Lung (tissue), 12 donors: ENCODE measurements around the gene CTCFL. TPM values are rescaled to one million over a fixed set of nuclear protein-coding genes. Genes with fewer than 3 reads are reported as not detected.
A peak's percentile ranks its signal among the peaks of the same experiment; 100 is the strongest.

Experiments used
- ATAC-seq: fragments of 200-7000 bp; cut with Tn5 transposase; one replicate; pipeline ENCODE4 v1.9.1; 2020; ENCODE audit warnings: moderate number of reproducible peaks; ENCODE audit not compliant: insufficient read depth, low FRiP score
- DNase-seq, 3 donors: peaks; one replicate each; pipeline ENCODE4 v3.0.0-alpha.2; 2013 to 2017
- H3K27ac ChIP-seq, 2 donors: one replicate each; pipeline ENCODE4 v1.5.1; 2013; ENCODE audit warnings: mild to moderate bottlenecking in 2 of 2, moderate library complexity in 2 of 2, control low read depth in 1 of 2, inconsistent platforms in 1 of 2, low read depth in 1 of 2, low read length in 1 of 2
- H3K27me3 ChIP-seq, 3 donors: one replicate each; pipeline ENCODE4 v1.5.1; 2013; ENCODE audit warnings: low read length in 2 of 3; ENCODE audit not compliant: control insufficient read depth in 3 of 3, insufficient read depth in 3 of 3
- H3K36me3 ChIP-seq, 4 donors: one replicate each; pipeline ENCODE4 v1.5.1; 2013; ENCODE audit warnings: low read length in 4 of 4, mild to moderate bottlenecking in 1 of 4, moderate library complexity in 1 of 4; ENCODE audit not compliant: control insufficient read depth in 4 of 4, insufficient read depth in 4 of 4
- H3K4me1 ChIP-seq, 5 donors: one replicate each; pipeline ENCODE4 v1.5.1; 2013; ENCODE audit warnings: low read length in 5 of 5, mild to moderate bottlenecking in 2 of 5, moderate library complexity in 1 of 5; ENCODE audit not compliant: control insufficient read depth in 5 of 5, insufficient read depth in 5 of 5
- H3K4me3 ChIP-seq: one replicate; pipeline ENCODE4 v1.5.1; 2013; ENCODE audit warnings: mild to moderate bottlenecking, control low read depth, moderate library complexity
- H3K9ac ChIP-seq, 2 donors: one replicate each; pipeline ENCODE4 v1.5.1; 2013; ENCODE audit warnings: low read length in 2 of 2, control low read depth in 1 of 2; ENCODE audit not compliant: insufficient read depth in 1 of 2
- H3K9me3 ChIP-seq, 4 donors: one replicate each; pipeline ENCODE4 v1.5.1; 2013; ENCODE audit warnings: low read length in 3 of 4, mild to moderate bottlenecking in 1 of 4, moderate library complexity in 1 of 4; ENCODE audit not compliant: control insufficient read depth in 4 of 4, insufficient read depth in 3 of 4
- WGBS, 2 donors: extraction: QIAGEN DNeasy Blood & Tissue Kit; methylation state at CpG; one replicate each; pipeline ENCODE4 v1.1.7; 2013; 5-methylcytosine and 5-hydroxymethylcytosine counted together
- polyA plus RNA-seq, 2 donors: library from polyadenylated mRNA; stranded (reverse); fragments of 200-250 nt; gene quantifications; one replicate each; pipeline ENCODE4 v1.2.1, GENCODE V29; 2013
- total RNA-seq, 2 donors: library from RNA; depleted of rRNA in 1 of 2; stranded (reverse); fragments of >200 nt in 1 of 2; gene quantifications; one replicate each; pipeline ENCODE4 v1.2.1, GENCODE V29; 2014 to 2021
- TF ChIP-seq, protein P1 (sequence below): IDR thresholded peaks from 2 replicates; pipeline ENCODE4 v1.5.1; 2012; ENCODE audit warnings: mild to moderate bottlenecking; ENCODE audit errors: control extremely low read depth, extremely low read depth
- donor health status: control.
- donor health status: control.
- donor health status: Bipolar disorder and iron deficiency.
- donor health status: healthy.
- donor health status: DM: yes; HTN: yes; CAD: no.

Gene CTCFL
- total and polyA plus RNA-seq, 4 donors: 0.02 TPM; not detected in 3

DNA sequence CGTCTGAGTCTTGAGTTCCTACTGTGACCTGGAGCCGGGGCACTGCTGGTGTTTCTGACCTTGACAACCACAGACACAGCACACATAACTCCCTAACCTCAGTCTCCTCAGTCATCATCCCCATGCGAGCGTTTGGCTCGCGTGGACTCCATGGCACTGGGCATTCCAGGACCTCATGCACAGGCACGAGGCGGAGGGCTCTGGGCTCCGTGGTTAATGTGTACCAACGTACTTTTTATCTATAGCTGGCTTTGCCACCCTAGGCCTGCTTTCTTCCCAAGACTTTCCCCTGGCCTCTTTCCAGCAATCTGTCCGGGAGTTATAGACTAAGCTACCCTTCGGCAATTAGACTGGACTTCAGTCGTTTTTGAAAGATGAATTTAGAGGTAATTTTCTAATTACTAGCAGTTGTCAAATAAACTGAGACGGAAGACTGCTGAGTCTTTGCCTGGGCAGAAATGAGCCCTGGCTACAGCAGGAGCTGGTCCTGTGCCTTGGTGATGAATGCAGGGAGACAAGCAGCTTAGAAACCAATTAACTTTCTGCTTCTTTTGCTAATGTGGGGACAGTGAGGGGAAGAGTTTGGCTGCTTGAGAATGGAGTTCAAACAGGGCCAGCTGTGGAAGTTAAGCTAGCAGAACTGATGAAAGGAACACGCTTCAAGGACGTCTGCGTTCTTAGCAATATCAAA lies 16.1 kb upstream of the CTCFL start:
- TF ChIP-seq, protein P1, sequence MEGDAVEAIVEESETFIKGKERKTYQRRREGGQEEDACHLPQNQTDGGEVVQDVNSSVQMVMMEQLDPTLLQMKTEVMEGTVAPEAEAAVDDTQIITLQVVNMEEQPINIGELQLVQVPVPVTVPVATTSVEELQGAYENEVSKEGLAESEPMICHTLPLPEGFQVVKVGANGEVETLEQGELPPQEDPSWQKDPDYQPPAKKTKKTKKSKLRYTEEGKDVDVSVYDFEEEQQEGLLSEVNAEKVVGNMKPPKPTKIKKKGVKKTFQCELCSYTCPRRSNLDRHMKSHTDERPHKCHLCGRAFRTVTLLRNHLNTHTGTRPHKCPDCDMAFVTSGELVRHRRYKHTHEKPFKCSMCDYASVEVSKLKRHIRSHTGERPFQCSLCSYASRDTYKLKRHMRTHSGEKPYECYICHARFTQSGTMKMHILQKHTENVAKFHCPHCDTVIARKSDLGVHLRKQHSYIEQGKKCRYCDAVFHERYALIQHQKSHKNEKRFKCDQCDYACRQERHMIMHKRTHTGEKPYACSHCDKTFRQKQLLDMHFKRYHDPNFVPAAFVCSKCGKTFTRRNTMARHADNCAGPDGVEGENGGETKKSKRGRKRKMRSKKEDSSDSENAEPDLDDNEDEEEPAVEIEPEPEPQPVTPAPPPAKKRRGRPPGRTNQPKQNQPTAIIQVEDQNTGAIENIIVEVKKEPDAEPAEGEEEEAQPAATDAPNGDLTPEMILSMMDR: no peak
- H3K4me3 ChIP-seq: no peak overlapping the region
- DNase-seq (peak in 2 of 3 donors; percentile 25 to 31), ATAC-seq (no peak)
- no peak overlapping the region for H3K9ac ChIP-seq
- H3K36me3 ChIP-seq: no peaks in the 10 kb centered on the region
- 69 to 80% methylated on average over 17 of the region's 17 CpGs for WGBS, 2 donors
- no peak overlapping the region for H3K27ac ChIP-seq
- H3K27me3 ChIP-seq: no peaks in the 10 kb centered on the region
- H3K9me3 ChIP-seq: peaks cover 0 to 4% (median 1%) of the 10 kb centered on the region in 4 donors
- H3K4me1 ChIP-seq: peaks cover 0 to 5% (median 0%) of the 10 kb centered on the region in 5 donors

DNA sequence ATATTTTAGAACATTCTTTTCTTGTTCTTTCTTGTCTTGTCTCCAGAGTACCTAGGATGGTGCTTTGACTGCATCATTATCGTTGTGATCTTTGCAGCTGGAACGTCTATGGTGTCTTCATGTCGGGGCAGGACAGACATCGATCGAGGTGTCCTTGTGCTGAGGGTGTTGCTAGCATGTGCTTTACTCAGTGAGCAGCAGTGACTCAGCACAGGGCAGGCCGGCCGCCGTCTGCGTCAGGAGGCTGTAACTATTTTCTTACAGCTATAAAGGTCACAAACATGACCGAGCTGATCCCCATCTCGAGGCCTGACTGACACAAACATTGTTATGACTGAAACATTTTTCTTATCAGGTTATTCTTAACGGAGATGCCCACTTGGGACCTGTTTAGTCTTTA lies 14.9 kb upstream of the CTCFL start:
- no peak overlapping the region for H3K9ac ChIP-seq
- no peaks in the 10 kb centered on the region for H3K27me3 ChIP-seq
- WGBS, 2 donors: 84 to 89% methylated on average over 12 of the region's 12 CpGs
- H3K36me3 ChIP-seq: no peaks in the 10 kb centered on the region
- TF ChIP-seq, protein P1: no peak
- no peaks in the 10 kb centered on the region for H3K4me1 ChIP-seq
- no peak overlapping the region for H3K4me3 ChIP-seq
- DNase-seq (no peak), ATAC-seq (no peak)
- H3K27ac ChIP-seq: no peak overlapping the region
- peaks cover 0 to 4% (median 1%) of the 10 kb centered on the region in 4 donors for H3K9me3 ChIP-seq

DNA sequence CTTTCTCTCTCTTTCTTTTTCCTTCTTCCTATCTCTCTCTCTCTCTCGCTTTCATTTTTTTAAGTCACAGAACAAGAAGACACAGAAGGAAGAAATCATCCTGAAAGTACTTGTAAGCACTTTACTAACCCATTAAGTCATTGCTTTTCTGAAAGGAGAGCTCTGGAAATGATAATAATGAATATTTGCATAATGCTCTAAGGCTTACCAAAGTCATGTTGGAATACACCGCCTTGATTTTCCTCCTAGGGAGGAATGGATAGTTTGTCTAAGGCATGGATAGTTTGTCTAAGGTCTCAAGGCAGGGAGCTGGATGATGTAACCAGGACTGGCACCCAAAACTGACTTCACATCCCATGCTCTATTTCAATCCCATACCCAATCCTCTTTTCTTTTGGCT lies 12.9 kb upstream of the CTCFL start:
- Histone ChIP-seq H3K9ac (no peak overlapping the region), H3K27ac (no peak overlapping the region), H3K4me1 (no peaks in the 10 kb centered on the region), H3K9me3 (peaks cover 0 to 4% (median 1%) of the 10 kb centered on the region in 4 donors), H3K27me3 (no peaks in the 10 kb centered on the region), H3K36me3 (no peaks in the 10 kb centered on the region), H3K4me3 (no peak overlapping the region)
- ATAC-seq (no peak), DNase-seq (no peak)
- 89 to 91% methylated on average over 2 of the region's 2 CpGs for WGBS, 2 donors
- TF ChIP-seq, protein P1: no peak
